HEK293 (cell line): ENCODE results near the gene KDM4B.

ENCODE experiments used
- CTCF ChIP-seq: fragments of 450-650 bp; formaldehyde crosslinking; IDR thresholded peaks from 2 replicates; pipeline ENCODE4 v1.5.1; 2016; ENCODE audit warnings: missing biosample characterization, missing genetic modification characterization
- HOXC10 ChIP-seq: sonication (generic); formaldehyde crosslinking; IDR thresholded peaks from 2 replicates; pipeline ENCODE4 v1.8.1; 2023; ENCODE audit warnings: mild to moderate bottlenecking, missing genetic modification reagents
- REST ChIP-seq: fragments of 450-650 bp; formaldehyde crosslinking; IDR thresholded peaks from 2 replicates; pipeline ENCODE4 v1.5.1; 2016; ENCODE audit warnings: missing biosample characterization, missing genetic modification characterization
- YY1 ChIP-seq: fragments of 450-650 bp; formaldehyde crosslinking; IDR thresholded peaks from 2 replicates; pipeline ENCODE4 v1.5.1; 2018; ENCODE audit warnings: missing biosample characterization, missing genetic modification characterization
- ZFP37 ChIP-seq: fragments of 450-650 bp; formaldehyde crosslinking; IDR thresholded peaks from 2 replicates; pipeline ENCODE4 v1.5.1; 2016; ENCODE audit warnings: missing biosample characterization, missing genetic modification characterization
- ZNF138 ChIP-seq: fragments of 450-650 bp; formaldehyde crosslinking; IDR thresholded peaks from 2 replicates; pipeline ENCODE4 v1.5.1; 2016; ENCODE audit warnings: missing biosample characterization, missing genetic modification characterization, borderline replicate concordance
- ZNF221 ChIP-seq: fragments of 450-650 bp; formaldehyde crosslinking; IDR thresholded peaks from 2 replicates; pipeline ENCODE4 v1.5.1; 2017; ENCODE audit warnings: missing biosample characterization, missing genetic modification characterization, borderline replicate concordance
- ZNF600 ChIP-seq: fragments of 450-650 bp; formaldehyde crosslinking; IDR thresholded peaks from 2 replicates; pipeline ENCODE4 v1.5.1; 2016; ENCODE audit warnings: missing biosample characterization, missing genetic modification characterization
- ZNF768 ChIP-seq: fragments of 450-650 bp; formaldehyde crosslinking; IDR thresholded peaks from 2 replicates; pipeline ENCODE4 v1.5.1; 2018; ENCODE audit warnings: missing biosample characterization, mild to moderate bottlenecking, missing genetic modification characterization

- TF ChIP-seq ZNF600 (tag by site-specific recombination): no peak
- no peak for TF ChIP-seq CTCF
- no peak for TF ChIP-seq REST (tag by site-specific recombination)
- no peak for TF ChIP-seq ZNF138 (tag by site-specific recombination)
- no peak for TF ChIP-seq YY1 (tag by site-specific recombination)
- no peak for TF ChIP-seq ZFP37 (tag by site-specific recombination)
- no peak for TF ChIP-seq HOXC10 (CRISPR knock-in tag)
- no peak for TF ChIP-seq ZNF221 (tag by site-specific recombination)
- no peak for TF ChIP-seq ZNF768 (tag by site-specific recombination)
These were observed 126.1 kb downstream of the KDM4B start for GRCh38 chr19:5094768-5095567.
